Right kidney (tissue), 1 donor: ENCODE data around the gene EXT2.
A peak's percentile ranks its signal among the peaks of the same experiment; 100 is the strongest.

Source experiments
- DNase-seq: peaks from one replicate; pipeline ENCODE4 v3.0.0-alpha.2; 2016

EXT2 gene

DNA sequence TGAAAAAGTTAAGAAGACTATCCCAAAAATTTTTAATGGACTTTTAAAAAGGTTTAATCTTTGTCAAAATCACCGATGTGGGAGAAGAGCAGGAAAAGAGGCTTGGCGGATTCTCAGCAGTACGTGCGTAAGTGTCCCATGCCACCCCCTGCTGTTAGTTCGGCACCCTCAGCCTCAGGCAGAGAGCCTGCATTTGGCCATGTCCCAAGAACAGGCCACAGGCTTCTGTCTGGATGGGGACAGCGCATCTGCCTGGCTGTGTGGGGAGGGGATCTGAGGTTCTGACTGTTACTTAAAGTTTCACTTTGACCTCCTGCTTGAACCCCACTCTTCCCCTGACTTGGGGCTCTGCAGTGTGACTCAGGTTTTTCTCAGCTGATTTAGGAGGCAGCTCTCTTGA is 35.3 kb downstream of the EXT2 start:
- no peak for DNase-seq

DNA sequence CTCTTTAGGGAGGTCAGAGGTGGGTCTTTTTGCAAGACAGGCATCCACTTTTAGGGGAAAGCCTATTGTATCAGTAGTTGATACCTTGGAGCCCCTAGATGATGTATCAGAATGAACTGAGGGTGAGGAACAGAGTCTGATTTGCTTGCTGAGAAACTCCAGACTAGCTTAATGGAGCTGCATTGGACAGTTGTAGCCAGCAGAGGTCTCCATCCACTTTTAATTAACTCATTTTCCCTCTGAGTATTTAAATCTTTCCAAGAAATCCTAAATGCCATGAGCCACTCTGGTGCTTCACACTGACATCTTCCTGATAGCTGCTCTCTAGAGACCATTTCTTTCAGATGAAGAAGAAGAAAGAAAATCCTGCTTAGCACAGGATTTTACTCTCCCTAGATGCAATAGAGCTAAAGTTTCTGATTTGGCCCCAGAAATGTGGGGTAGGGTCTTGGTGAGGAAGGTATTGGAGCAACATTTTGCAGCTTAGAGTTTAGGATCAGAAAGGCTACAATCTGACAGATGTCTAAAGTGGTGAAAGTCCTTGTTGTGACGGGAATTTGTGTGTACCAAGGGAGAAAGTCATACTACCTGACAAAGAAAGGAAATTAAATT is 38.0 kb downstream of the EXT2 start:
- peak; percentile 32 for DNase-seq

DNA sequence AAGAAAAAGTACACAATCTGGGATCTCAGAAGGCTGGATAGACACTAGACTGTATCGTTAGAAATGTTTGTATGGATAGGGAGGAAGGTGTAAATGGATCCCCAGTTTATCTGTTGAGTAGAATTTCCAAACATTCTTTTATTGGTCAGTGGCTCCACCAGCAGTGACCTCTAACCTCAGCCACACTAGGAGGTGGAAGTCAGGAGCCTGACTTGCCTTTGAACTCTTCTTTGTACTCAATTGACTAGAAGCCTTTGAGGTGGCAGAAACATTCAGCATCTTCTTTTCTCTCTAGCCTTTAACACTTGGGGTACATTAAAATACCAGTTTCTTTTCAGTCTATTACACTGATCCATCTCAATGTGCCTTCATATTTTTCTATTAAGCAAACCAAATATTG is 39.1 kb downstream of the EXT2 start:
- DNase-seq = no peak

DNA sequence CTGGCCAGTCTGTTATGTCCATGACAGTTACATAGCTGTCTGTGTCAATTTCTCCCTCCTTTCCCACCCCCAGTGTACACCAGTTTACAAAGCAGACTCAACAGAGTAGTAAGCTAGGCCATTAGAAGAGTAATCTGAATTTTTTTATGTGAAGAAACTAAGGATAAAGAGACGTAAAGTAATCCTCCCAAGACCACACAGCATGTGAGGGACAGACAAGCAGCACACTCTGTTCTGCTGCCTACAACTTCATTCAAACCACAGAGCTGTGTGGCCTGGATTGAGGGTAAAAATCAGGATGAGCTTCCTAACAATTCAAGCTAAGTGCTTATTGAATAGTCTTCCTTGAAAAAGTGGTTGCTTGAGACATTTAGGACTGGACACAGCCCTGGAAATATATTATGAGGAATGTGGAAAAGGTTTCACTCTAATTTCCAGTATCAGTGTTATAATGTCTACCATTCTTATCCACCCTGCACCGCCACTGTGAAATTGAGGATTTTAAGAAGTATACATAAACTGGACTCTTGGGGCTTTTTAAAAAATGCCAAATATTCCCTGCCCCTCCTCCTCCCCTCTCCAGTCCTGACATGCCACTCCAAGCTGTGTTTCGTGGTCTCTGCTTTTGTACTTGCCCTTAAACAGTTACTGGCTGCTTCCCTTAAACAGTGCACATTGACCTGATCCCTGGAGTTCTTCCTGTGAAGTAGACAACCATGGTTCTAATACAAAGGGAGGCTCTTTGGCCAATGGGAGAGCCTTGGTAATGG is 40.9 kb downstream of the EXT2 start:
- no peak for DNase-seq

DNA sequence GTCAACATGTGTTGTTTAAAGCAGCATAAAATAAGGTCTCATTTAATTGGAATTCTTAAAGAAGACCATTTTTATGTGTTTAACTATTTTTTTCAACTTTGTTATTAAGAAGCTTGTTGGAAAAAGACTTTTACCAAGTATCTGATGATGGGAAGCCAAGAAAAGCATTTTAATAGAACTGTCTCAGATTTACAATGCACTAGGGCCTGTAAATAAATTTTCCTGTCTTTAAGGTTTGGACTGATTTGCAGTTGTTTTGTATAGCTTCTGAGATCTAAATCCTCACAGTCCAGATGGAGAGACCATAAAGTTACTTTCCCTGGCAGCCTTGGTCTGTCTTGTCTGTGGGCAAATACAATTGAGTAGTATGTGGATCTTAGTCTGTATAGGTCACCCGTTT is 41.6 kb downstream of the EXT2 start:
- DNase-seq = no peak

GRCh38 chr11:44138286-44138685 is 42.8 kb downstream of the EXT2 start:
- no peak for DNase-seq

DNA sequence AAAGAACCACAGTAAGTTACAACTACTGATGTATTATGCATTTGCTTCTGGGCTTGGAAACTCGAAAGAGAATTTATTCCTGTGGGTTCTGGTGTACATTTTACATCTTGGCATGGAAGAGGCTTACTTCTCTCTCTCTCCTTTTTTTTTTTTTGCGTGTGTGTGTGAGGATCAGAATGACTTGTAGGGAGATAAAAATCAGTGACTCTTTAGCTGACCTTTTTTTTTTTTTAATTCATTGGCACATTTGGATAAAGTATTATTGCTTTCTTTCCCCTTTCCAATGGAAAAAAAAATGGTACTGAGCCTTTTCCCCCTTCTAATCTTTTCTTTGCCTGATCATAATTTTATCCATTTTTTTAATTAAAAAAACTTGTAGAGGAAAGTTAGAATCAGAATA is 43.5 kb downstream of the EXT2 start:
- no peak for DNase-seq

GRCh38 chr11:44139565-44140330 is 44.3 kb downstream of the EXT2 start:
- peak; percentile 46 for DNase-seq

DNA sequence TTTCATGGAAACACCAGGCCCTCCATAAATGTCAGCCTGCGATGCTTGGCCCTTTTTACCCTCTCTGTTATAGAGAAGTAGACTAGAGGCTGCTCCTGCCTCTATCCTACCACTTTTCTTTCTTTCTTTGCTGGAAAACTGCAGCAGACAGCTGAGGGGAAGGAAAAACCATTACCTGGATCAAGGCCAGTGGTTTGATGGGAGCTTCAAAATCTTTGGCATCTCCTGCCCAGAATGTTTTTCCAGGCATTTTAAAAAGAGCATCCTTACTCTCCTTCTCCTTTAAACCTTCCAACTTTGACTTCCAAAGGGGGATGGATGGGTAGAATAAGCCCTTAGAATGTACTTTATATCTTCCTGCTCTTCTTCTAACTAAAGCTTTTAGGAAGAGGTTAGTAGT is 44.9 kb downstream of the EXT2 start:
- no peak for DNase-seq

DNA sequence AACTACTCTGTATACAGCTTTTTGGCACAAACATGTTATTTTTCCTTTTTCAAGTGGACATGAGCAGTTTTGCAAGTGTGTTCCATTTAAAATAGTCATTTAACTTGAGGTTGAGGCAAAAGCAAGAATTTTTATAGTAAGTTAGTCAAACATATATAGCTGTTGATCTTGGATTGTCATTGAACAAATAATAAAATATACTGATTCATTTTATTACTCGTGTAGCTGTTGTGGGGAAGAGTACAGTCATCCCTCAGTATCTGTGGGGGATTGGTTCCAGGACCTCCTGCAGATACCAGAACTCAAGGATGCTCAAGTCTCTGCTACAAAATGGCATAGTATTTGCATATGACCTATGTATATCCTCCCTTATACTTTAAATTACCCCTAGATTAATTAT is 45.3 kb downstream of the EXT2 start:
- no peak for DNase-seq

DNA sequence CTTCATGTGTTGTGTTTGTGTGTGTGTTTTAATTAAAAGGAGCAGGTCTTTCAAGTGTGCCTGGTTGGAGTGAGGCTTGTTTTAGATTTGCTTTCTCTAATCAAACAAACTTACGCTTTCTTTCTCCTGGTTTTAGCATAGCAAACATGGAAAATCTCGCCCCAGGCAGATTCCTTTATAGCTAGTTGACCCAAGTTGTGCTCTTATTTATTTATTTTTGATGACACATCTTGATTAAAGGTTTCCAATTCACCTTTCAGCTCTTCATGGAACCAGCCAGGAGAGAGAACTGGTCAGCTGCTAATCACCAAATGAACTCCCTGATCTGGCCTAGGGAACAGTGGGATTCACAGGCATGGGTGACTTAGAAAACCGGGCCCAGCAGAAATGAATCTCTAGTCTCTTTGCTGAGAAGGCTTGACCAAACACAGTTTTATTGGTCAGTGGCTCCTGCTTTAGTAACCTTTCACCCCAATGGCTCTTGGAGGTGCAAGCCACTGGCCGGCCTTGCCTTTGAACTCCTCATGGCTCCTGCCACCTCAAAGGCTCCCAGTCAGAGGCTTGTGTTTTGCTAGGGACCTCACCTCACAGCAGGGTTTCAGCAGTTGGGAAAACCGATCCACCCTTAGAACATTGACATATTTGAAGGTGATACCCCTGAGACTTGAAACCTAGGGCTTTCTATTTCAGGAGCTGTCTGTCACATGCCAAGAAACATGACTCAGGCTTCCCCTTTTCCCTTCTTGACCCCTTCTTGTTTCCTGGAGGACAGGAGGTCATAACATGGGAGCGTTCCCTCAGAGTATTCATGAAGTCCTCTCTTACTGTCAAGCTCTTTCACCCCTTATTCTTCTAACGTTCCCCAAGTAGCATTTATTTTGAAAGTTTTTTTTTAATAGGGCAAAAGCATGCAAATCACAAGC is 48.8 kb downstream of the EXT2 start:
- DNase-seq = no peak

DNA sequence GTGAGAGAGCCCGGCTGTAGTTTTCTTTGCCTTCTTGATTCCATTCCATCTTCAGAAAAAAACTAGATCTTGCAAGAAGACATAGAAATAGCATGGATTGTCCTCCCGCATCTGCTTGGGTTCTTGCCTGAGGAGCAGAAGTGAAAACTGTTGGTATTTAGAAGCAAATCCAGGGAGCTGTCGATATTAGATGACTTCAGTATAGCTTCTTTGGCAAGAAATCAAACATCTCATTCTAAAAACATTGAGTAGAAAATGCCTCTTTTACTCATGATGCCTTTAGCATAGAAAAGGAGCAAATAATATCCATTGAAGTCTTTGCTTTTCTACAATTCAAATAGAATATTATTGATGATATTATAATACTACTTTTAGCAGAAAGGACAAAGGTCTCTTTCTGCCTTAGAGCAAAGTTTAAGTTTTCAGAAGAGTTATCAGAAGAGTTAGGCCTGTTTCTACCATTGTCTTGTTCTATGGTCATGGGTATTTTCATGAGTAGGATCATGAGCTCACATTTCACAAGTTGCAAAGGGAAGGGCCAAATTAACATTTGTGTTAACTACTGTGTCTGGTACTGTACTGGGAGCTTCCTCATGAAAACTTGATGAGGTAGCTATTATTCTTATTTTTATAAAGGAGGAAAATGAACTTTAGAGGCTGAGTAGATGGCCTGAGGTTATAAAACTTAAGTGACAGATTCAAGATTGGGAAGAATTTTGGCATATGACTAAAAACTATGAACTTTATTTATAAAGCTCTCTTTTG is 49.7 kb downstream of the EXT2 start:
- DNase-seq = no peak

DNA sequence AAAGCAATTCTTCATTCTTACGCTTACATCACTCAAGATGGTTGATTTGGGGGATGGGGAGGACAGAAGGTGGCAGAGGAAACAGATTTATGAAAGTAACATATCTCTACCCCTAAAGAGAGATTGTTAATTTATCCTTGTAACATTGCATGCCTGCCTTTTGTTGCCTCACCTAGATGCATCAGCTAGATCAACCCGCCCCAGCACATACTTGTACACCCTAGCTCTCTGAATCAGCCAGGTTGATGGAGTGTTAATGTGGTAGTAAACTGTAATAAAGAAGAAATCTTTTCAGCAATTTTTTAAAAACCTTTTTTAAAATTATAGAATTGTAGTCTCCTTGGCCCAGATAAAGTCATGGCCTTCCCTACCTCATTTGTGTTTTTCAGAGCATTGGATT is 51.5 kb downstream of the EXT2 start:
- no peak for DNase-seq

DNA sequence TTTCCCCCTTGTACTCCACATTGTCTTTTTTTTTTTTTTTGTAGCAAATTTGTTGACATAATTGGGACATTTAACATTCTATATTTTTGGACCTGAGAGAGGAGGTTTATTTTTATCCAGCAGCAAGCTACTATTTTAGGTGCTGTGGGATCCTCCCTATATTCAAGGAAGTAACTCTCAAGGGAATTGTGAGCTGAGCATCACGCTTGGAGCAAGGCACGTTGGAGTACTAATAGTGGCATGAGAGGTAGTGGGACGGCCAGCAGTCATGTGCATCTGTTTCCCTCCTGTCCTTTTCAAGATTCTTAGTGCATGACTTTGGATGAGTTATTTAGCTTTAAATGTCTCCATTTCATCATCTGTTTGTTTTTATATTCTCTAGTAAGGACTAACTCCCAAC is 52.3 kb downstream of the EXT2 start:
- no peak for DNase-seq

DNA sequence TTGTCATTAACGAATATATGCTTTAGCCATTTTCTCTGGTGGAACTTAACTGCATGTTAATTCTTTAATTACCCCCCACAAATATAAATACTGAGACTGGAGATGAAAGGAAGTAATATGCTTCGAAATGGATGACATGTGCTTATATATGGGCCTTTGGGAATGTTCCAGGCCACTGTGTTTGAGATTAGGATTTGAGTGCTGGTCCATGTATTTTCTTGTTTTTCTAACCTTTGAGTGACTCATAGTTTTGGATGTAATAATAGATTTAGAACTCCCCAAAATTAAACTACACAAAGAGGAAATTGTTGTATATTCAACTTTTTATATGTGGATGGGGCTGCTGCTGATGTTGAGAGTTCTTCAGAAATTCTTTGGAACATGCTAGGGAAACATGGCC is 54.2 kb downstream of the EXT2 start:
- no peak for DNase-seq

DNA sequence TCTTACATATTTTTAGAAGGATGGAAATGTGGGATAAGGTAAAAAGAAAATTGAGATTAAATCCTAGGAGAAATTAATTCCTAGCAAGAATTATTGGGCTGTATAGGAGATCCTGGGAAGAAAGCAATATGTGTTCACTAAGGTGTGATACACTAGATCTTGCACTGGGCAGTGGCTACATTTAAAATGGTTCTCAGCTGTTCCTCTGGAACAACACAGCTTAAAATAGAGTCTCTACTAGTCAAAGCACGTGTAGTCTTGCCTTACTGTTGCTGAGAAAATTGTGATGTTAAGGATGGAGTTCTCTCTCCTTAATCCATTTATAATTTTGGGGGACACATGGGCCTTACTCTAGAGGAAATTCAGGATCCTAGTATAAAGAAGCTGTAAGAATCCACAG is 54.9 kb downstream of the EXT2 start:
- DNase-seq = no peak

DNA sequence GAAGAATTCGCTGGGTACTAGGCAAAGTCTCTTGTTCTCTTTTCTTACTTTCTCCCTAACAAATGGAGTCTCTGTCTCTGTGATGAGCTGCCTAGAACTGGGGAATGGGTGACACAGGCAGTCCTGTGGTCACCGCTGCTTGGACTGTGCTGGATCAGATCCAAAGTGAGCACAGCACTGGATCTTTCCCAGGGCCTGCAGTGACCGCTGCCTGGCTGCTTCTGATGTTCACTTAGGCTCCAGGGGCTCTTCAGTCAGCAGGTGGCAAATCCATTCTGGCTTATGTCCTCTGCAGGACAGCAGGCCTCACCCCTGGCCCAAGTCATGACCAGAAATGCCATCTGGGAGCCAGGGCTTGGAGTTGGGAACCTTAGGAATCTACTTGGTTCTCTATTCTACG is 61.5 kb downstream of the EXT2 start:
- DNase-seq = no peak

- no peak for DNase-seq
Measured at GRCh38 chr11:44158384-44158783, 62.9 kb downstream of the EXT2 start.

DNA sequence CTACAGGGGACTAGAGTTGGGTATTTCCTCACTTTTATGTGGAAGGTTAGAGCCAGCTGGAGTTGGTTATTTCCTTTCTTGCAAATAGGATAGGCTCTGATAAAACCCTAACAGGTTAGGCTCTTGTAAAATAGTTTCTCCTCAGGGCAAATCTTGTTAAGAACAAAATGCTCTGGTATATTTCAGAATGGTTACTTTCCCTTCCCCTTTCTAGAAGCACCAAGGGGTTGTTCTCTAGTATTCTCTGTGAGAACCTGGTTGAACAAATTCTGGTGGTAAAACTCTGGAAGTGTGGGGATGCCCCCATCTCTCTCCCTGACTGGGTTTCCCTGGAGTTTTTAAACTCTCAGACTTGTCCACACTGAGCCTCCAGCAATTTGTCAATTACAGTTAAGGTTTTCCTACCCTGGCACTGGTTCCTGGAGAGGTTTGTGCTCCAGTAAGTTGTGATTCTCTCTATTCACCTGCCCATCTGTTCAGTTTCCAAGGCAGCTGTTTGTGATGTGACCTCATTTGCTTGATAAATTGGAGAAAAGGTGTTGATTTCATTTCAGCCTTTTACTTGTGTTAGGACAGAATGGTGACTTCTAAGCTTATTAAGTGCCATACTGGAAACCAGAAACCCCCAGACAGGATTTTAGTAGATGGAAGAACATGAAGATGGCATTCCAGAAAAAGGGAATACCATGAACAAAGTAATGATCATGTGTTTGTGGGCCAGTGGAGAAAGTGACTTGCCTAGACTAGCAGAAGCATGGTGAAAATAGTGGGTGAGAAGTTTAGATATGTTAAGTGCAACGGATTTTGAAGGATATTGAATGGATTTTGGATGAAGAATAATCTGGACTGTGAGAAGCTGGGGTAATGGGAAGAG is 64.6 kb downstream of the EXT2 start:
- DNase-seq = no peak

DNA sequence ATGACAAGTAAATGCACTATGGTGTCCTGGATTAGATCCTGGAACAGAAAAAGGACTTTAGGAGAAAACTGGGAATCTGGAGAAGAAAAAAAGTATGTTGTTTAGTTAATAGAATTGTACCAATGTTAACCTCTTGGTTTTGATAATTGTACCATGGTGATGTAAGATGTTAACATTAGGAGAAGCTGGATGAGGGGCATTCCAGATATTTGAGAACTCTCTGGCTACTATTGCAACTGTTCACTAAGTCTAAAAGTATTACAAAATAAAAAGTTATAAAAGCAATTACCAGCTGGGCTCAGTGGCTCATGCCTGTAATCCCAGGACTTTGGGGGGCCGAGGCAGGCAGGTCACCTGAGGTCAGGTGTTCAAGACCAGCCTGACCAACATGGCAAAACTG is 66.5 kb downstream of the EXT2 start:
- DNase-seq = no peak

DNA sequence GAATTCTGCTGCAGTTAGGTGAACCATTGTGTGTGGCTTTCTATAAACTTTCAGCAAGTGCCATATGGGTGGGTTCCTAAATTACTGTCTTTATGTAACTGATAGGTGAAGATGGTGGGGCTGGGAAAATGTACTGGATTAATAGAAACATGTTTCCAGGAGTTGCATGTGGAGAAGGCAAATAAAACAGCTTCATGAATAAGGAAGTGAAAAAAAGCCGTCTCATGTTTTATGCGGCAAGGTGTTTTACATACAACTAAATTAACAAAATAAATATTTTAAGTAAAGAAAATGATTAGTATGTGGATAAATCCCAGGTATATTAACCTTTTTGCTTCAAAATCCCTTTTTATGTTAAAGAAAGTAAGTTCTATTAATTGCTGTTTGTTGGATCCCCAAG is 67.2 kb downstream of the EXT2 start:
- no peak for DNase-seq
